WERI-Rb-1 (cell line): Measurements from ENCODE around the gene DUSP23.

Experiments
- DNase-seq: peaks from one replicate; pipeline ENCODE4 v3.0.0-alpha.2; 2020
- H3K27ac ChIP-seq: fragments of 250-450 bp; sonication (Bioruptor Pico); 2 replicates; pipeline ENCODE4 v1.5.1; 2020; ENCODE audit warnings: mild to moderate bottlenecking, moderate library complexity
- H3K27me3 ChIP-seq: fragments of 250-450 bp; sonication (Bioruptor Pico); 2 replicates; pipeline ENCODE4 v1.5.1; 2021; ENCODE audit warnings: mild to moderate bottlenecking, low read depth, moderate library complexity; ENCODE audit not compliant: insufficient read depth, severe bottlenecking
- H3K36me3 ChIP-seq: fragments of 250-450 bp; sonication (Bioruptor Pico); 2 replicates; pipeline ENCODE4 v1.5.1; 2020; ENCODE audit warnings: mild to moderate bottlenecking, moderate library complexity
- H3K4me3 ChIP-seq: 2 replicates; pipeline ENCODE4 v1.5.1; 2011; ENCODE audit warnings: low read depth, mild to moderate bottlenecking, control low read depth, low read length
- H3K9me3 ChIP-seq: fragments of 250-450 bp; sonication (Bioruptor Pico); 2 replicates; pipeline ENCODE4 v1.5.1; 2021; ENCODE audit warnings: mild to moderate bottlenecking, moderate library complexity; ENCODE audit not compliant: severe bottlenecking
- TF ChIP-seq, protein P1 (sequence below): IDR thresholded peaks from 2 replicates; pipeline ENCODE4 v1.5.1; 2011; ENCODE audit warnings: low read depth, mild to moderate bottlenecking, control low read depth, inconsistent platforms, low read length

DUSP23 gene

DNA sequence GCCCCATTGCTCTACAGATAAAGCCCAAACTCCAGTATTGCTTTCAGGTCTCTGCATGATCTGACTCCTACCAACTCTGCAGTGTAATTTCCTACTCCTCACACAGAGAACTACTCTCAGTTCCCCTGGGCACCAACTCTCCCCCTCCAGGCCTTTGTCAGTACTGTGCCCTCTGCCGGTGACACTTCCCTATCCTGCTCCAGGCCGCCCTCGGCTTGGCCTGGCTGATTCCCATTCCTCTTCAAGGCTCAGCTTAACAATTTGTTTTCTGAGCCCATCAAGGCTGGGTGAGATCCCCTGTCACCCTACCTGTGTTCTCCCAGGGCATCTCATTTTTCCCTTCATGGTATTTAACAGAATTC, 48.5 kb downstream of the DUSP23 start:
- Histone ChIP-seq H3K27ac (no peak overlapping the region), H3K36me3 (no peaks in the 10 kb centered on the region), H3K9me3 (peaks cover 2% of the 10 kb centered on the region), H3K4me3 (no peak overlapping the region), H3K27me3 (peaks cover 96% of the 10 kb centered on the region)
- TF ChIP-seq, protein P1, sequence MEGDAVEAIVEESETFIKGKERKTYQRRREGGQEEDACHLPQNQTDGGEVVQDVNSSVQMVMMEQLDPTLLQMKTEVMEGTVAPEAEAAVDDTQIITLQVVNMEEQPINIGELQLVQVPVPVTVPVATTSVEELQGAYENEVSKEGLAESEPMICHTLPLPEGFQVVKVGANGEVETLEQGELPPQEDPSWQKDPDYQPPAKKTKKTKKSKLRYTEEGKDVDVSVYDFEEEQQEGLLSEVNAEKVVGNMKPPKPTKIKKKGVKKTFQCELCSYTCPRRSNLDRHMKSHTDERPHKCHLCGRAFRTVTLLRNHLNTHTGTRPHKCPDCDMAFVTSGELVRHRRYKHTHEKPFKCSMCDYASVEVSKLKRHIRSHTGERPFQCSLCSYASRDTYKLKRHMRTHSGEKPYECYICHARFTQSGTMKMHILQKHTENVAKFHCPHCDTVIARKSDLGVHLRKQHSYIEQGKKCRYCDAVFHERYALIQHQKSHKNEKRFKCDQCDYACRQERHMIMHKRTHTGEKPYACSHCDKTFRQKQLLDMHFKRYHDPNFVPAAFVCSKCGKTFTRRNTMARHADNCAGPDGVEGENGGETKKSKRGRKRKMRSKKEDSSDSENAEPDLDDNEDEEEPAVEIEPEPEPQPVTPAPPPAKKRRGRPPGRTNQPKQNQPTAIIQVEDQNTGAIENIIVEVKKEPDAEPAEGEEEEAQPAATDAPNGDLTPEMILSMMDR, result peak; percentile 62
- peak; percentile 40 for DNase-seq

DNA sequence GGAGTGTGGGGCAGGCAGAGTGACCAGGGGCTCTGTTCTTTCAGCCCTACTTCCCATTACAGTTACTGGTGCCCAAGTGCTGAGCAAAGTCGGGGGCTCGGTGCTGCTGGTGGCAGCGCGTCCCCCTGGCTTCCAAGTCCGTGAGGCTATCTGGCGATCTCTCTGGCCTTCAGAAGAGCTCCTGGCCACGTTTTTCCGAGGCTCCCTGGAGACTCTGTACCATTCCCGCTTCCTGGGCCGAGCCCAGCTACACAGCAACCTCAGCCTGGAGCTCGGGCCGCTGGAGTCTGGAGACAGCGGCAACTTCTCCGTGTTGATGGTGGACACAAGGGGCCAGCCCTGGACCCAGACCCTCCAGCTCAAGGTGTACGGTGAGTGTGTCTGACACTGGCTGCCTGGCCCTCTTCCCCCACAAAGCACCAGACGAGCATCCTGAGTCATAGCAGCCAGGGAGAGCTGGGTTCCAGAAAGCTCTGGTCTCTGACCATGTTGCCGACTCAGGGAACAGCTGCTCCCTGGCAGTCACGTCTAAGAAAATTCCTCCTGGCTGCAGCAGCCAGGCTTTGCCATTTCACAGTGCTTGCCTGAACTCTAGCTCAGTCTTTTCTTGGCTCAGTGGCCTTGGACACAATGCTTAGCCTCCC, 49.2 kb downstream of the DUSP23 start:
- TF ChIP-seq, protein P1, result no peak
- H3K36me3 ChIP-seq, result no peaks in the 10 kb centered on the region
- H3K9me3 ChIP-seq, result no peaks in the 10 kb centered on the region
- DNase-seq, result no peak
- peaks cover 96% of the 10 kb centered on the region for H3K27me3 ChIP-seq
- no peak overlapping the region for H3K27ac ChIP-seq
- no peak overlapping the region for H3K4me3 ChIP-seq

DNA sequence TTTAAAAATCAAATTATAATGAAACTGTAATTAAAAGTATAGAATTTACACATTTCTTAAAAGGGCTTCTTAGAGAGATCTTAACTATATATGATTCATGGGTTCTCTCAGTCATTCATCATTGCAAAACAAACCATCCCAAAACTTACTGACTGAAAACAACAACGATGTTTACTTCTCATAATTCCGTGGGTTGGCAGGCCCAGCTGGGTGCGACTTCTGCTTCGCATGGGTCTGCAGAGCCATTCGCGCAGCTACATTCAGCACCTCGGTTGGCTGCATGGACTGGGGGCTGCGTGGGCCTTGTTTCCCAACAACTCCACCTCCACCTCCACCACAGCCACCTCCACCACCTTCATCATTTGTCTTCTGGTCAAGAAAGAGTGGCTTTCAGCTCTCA, 50.0 kb downstream of the DUSP23 start:
- H3K36me3 ChIP-seq, result no peaks in the 10 kb centered on the region
- no peak overlapping the region for H3K27ac ChIP-seq
- no peak overlapping the region for H3K4me3 ChIP-seq
- peaks cover 96% of the 10 kb centered on the region for H3K27me3 ChIP-seq
- DNase-seq, result no peak
- no peaks in the 10 kb centered on the region for H3K9me3 ChIP-seq
- TF ChIP-seq, protein P1, result no peak

DNA sequence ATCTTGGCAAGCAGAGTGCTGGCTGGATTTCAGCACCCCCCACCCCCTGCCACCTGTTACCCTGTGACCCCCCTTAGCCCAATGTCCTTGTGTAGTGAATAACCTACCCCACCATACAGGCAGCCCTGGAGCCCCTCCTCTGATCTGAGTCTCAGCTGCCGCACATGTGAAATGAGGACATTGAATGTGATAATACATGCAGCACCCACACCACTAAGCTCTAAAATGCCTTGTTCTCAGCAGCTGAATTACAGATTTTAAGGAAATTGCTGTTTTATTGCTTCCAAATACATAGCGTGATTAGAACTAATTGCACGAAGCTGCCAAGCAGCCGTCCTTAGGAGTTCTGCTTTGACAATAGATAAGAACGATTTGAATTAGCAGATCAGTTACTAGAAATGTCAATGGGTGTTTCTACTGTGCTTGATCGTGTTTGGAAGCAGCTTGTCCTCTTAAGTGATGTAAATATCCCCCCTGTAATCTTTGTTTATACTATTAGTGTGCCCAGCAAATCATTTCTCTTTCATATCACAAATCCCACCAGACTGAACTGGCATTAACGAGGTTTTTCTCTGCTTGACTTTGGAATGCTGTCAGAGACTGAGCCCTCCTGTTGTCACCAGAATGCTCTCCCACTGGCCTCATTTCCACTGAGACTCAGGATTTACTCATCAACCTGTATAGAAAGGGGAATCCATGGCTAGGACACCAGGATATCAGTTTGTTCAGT, 50.8 kb downstream of the DUSP23 start:
- no peak for DNase-seq
- no peaks in the 10 kb centered on the region for H3K36me3 ChIP-seq
- TF ChIP-seq, protein P1, result no peak
- H3K9me3 ChIP-seq, result no peaks in the 10 kb centered on the region
- no peak overlapping the region for H3K4me3 ChIP-seq
- peaks cover 96% of the 10 kb centered on the region for H3K27me3 ChIP-seq
- no peak overlapping the region for H3K27ac ChIP-seq
